A375 (cell line): Measurements from ENCODE around the gene CENPB. TPM values are rescaled to one million over a fixed set of nuclear protein-coding genes. Genes with fewer than 3 reads are reported as not detected.

ENCODE experiments used
- total RNA-seq: library from RNA; depleted of rRNA; stranded (reverse); fragments of >200 nt; shearing (Covaris generic); gene quantifications from 2 replicates; pipeline ENCODE4 v1.2.3, GENCODE V29; 2014; rRNA removed

The CENPB gene, protein sequence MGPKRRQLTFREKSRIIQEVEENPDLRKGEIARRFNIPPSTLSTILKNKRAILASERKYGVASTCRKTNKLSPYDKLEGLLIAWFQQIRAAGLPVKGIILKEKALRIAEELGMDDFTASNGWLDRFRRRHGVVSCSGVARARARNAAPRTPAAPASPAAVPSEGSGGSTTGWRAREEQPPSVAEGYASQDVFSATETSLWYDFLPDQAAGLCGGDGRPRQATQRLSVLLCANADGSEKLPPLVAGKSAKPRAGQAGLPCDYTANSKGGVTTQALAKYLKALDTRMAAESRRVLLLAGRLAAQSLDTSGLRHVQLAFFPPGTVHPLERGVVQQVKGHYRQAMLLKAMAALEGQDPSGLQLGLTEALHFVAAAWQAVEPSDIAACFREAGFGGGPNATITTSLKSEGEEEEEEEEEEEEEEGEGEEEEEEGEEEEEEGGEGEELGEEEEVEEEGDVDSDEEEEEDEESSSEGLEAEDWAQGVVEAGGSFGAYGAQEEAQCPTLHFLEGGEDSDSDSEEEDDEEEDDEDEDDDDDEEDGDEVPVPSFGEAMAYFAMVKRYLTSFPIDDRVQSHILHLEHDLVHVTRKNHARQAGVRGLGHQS
- total RNA-seq = 115 and 125 TPM in 2 replicates

GRCh38 chr20:3786665-3787323, at the start of gene CENPB:
CENPB (minus strand) TSS chr20:3786740; CDS start chr20:3786483, 257 bp downstream.

GRCh38 chr20:3820048-3820900, 33.7 kb upstream of the CENPB start, which contains the start of gene AP5S1:
AP5S1 (plus strand) TSS chr20:3820547; CDS start chr20:3822118, 1,571 bp downstream.

DNA sequence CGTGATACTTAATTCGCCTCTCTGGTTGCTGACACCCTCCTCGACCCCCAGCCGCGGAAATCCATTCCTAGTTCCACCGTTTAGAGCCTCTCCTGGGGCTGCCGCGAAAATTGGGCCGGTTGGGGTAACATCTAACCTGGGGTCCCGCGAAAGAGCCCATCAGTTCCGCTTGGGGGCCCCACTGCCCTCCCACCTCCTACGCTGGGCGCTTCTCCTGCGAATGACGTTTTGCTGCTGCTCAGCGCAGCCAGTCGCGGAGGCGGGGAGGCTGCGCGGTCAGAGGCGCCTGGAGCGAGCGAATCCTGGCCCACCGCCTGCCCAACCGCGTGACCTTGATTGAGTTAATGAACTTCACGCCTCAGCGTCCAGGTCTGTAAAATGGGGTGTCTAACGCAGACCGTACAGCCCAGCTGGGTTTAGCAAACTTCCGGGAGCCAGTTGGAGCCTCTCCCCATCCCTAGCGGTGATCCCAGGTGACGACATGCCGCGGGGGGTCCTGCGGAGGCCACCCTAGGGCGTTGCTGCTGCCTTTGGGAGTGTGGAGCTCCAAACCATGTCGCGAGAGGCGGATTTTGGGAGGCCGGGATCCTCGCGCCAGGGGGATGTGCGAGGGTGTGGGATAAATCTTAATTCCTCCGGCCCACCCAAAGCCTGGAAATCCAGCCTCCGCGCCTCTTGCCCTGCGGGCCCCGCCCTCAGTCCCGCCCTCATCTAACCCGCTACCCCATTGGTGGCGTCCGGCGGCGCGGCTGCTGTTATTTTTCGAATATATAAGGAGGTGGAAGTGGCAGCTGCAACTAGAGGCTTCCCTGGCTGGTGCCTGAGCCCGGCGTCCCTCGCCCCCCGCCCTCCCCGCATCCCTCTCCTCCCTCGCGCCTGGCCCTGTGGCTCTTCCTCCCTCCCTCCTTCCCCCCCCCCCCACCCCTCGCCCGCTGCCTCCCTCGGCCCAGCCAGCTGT, 9.2 kb upstream of the CENPB start, which contains the start of gene CDC25B:
Gene CDC25B, plus strand, starts transcription at position 800 of the 958 bp plus-strand sequence. CDS start 222 bp downstream, outside the sequence.

DNA sequence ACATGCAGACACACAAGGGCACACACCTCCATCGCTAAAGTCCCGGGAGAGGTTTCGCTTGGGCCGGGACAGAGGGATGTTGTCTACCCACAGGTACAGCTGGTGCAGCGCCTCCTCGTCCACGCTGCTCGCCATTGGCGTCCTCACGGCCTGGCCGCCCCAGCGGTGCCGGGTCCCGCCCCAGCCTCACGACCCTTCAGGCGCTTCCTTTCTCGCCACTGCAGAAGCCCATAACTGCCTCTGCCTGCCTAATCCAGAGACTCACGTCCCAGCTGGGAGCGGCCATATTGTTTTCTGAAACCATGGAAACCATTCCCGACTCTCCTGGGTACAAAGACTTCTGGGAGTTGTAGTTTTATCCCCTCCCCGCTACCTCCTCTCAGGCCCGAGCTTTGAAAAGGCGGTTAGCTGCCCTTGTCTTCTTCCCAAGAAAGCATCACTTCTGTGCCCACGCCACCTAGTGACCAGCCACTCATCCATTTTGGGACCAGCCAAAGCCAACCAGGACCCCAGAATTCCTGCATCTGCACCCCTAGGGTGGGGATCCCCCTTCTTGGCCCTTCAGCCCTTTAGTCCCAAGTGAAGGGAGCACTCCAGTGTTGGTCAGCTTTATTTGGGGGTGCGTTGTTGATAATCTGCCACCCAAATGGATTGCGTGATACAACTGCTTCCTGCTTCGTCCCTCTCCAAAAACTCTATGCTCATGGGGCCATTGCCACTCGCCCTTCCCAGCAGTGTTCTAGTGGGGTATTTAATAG, 5.2 kb downstream of the CENPB start, which contains the start of gene SPEF1:
Gene SPEF1, minus strand, starts transcription at position 296 of the 758 bp plus-strand sequence. Its CDS starts 161 bp downstream, at position 135.

DNA sequence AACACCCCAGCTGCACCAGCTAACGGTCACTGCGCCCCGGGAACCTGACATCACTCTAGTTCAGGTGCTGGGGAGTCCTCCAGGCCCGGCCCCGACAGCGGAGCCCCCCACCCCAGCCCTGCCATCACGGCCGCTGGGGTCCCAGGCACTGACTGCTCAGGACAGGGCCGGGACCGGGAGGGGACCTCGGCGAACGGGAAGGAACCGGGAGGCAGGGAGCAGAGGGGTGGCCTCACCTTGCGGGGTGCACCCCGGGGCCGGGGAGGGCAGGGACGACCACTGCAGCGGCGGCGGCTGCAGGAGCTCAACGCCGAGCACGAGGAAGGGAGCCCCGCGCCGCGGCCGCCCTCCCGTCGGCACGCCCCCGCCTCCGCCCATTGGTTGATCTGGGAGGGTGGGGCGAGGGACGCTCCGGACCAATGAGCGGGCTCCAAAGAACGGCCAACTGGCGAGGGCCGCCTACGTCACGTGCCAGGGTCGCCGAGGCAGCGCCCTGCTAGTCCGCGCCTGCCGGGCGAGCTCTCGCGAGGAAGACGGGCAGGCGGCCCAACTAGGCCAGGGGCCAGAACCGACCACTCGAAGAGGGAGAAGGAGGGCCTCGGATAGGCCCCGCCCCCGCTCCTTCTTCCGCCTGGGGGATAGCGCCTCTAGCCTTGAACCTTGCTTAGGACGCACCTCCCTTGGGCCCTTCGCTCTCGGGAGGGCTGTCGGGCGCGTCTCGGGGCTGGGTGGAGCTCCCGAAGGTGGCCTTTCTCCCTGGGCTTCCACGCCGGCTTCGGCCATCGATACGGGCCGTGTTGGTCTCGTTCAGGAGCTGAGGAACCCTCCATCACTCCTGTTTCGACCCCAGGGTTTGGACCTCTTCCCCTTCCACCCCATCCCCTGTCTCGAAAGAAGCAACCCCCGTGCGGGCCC, 18.9 kb downstream of the CENPB start, which contains the start of gene ADISSP:
Gene ADISSP, minus strand, starts transcription at position 327 of the 915 bp plus-strand sequence. CDS start 7,653 bp downstream, outside the sequence.

Other genes starting within 250 kb of the CENPB start
- not detected in 2 replicates for gene GFRA4, start 123.3 kb downstream of the CENPB start, total RNA-seq
- not detected in 2 replicates for gene ADAM33, start 104.7 kb downstream of the CENPB start, total RNA-seq
- gene SIGLEC1, start 74.1 kb downstream of the CENPB start, total RNA-seq = not detected in 2 replicates
- gene HSPA12B, start 54.1 kb downstream of the CENPB start, total RNA-seq = not detected in 2 replicates
- gene ADISSP, start 19.0 kb downstream of the CENPB start, total RNA-seq = 50.1 and 55.5 TPM in 2 replicates
- gene SPEF1, start 5.3 kb downstream of the CENPB start, total RNA-seq = 1.0 and 1.2 TPM in 2 replicates
- 94.8 and 107 TPM in 2 replicates for gene CDC25B, start 9.6 kb upstream of the CENPB start, total RNA-seq
- 19.5 and 26.4 TPM in 2 replicates for gene AP5S1, start 33.8 kb upstream of the CENPB start, total RNA-seq
- gene MAVS, start 60.1 kb upstream of the CENPB start, total RNA-seq = 21.0 and 21.7 TPM in 2 replicates
- gene PANK2, start 102.6 kb upstream of the CENPB start, total RNA-seq = 55.6 and 61.8 TPM in 2 replicates
- gene RNF24, start 228.8 kb upstream of the CENPB start, total RNA-seq = 5.1 and 5.4 TPM in 2 replicates